Stomach (tissue), 9 donors: ENCODE measurements around the gene RYR3. TPM values are rescaled to one million over a fixed set of nuclear protein-coding genes. Genes with fewer than 3 reads are reported as not detected.

Experiments used
- DNase-seq, 2 donors: peaks; one replicate each; pipeline versions ENCODE4 v3.0.0 to v3.0.0-alpha.2; 2013 to 2019
- H3K27ac ChIP-seq, 5 donors: fragments of 200-600 bp in 4 of 5; sonication (generic) in 4 of 5; one replicate each; pipeline ENCODE4 v1.5.1; 2013 to 2019; ENCODE audit warnings: mild to moderate bottlenecking in 1 of 5, moderate library complexity in 1 of 5
- H3K27me3 ChIP-seq, 3 donors: fragments of 200-600 bp; sonication (generic); one replicate each; pipeline ENCODE4 v1.5.1; 2017 to 2019; ENCODE audit warnings: mixed run types in 1 of 3
- H3K36me3 ChIP-seq, 4 donors: fragments of 200-600 bp; sonication (generic); 1 replicate in 3 of 4; 2 replicates in 1 of 4; pipeline ENCODE4 v1.5.1; 2016 to 2019
- H3K4me1 ChIP-seq, 4 donors: fragments of 200-600 bp; sonication (generic); one replicate each; pipeline ENCODE4 v1.5.1; 2016 to 2019
- H3K4me3 ChIP-seq, 4 donors: fragments of 200-600 bp; sonication (generic) in 3 of 4; one replicate each; pipeline ENCODE4 v1.5.1; 2016 to 2019; ENCODE audit warnings: mild to moderate bottlenecking in 1 of 4
- H3K9me3 ChIP-seq, 4 donors: fragments of 200-600 bp; sonication (generic); one replicate each; pipeline ENCODE4 v1.5.1; 2016 to 2019
- CTCF ChIP-seq, 7 experiments: fragments of 450-650 bp in 4 of 7; fragments of 200-600 bp in 3 of 7; sonication (generic) in 3 of 7; IDR thresholded peaks; one replicate each; pipeline ENCODE4 v1.5.1; 2016 to 2019; ENCODE audit warnings: antibody characterized with exemption in 7 of 7, control low read depth in 2 of 7, mild to moderate bottlenecking in 1 of 7
- EP300 ChIP-seq: sonication (generic); formaldehyde crosslinking; IDR thresholded peaks from one replicate; pipeline ENCODE4 v1.6.1; 2017; ENCODE audit warnings: antibody characterized with exemption
- POLR2A ChIP-seq, 4 donors: fragments of 450-650 bp; IDR thresholded peaks; one replicate each; pipeline ENCODE4 v1.6.1; 2016; ENCODE audit warnings: antibody characterized with exemption in 4 of 4, control low read depth in 2 of 4, mild to moderate bottlenecking in 1 of 4, moderate library complexity in 1 of 4
- POLR2AphosphoS5 ChIP-seq, 3 donors: sonication (generic); formaldehyde crosslinking; IDR thresholded peaks; one replicate each; pipeline ENCODE4 v1.6.1; 2016; ENCODE audit warnings: antibody characterized with exemption in 3 of 3
- WGBS, 5 donors: extraction: QIAGEN DNeasy Blood & Tissue Kit in 3 of 5; methylation state at CpG; one replicate each; pipeline versions ENCODE4 v1.1.5 to v1.1.7; 2013 to 2018; 5-methylcytosine and 5-hydroxymethylcytosine counted together
- intact Hi-C: fragments of 100-400 bp; cut with DNase I; formaldehyde crosslinking; loops from one replicate; pipeline ENCODE4 v1.15.1; 2023; ENCODE audit warnings: low total_unique reads
- polyA plus RNA-seq, 3 donors: library from polyadenylated mRNA; stranded (reverse); fragments of 200-250 nt; gene quantifications; one replicate each; pipeline ENCODE4 v1.2.3, GENCODE V29; 2013
- total RNA-seq, 5 donors: library from RNA; depleted of rRNA; stranded (reverse); fragments of >200 nt; gene quantifications; one replicate each; pipeline versions ENCODE4 v1.1.0 to v1.2.3, GENCODE V29; 2014 to 2016
- donor health status: healthy with polysubstance abuse.
- donor health status: Bipolar disorder and iron deficiency.
- donor health status: healthy.

RYR3 gene
- total and polyA plus RNA-seq, 8 donors, result 0.12 to 36.2 (median 4.0) TPM

- no peaks in the 10 kb centered on the region for H3K27me3 ChIP-seq
- no peaks in the 10 kb centered on the region for H3K4me1 ChIP-seq
- no peaks in the 10 kb centered on the region for H3K9me3 ChIP-seq
- no peak overlapping the region for H3K27ac ChIP-seq
- no peak overlapping the region for H3K4me3 ChIP-seq
- intact Hi-C loops, result no loop called here
- H3K36me3 ChIP-seq, result no peaks in the 10 kb centered on the region
- no peak for TF ChIP-seq POLR2AphosphoS5 (IDR thresholded peaks at IDR 0.05)
- no peak for TF ChIP-seq POLR2A (IDR thresholded peaks at IDR 0.05)
- no peak for TF ChIP-seq CTCF (IDR thresholded peaks at IDR 0.05)
- no peak for TF ChIP-seq EP300
- DNase-seq, result no peak
- WGBS, 5 donors, result 80 to 88% (median 82%) methylated on average over 3 of the region's 3 CpGs
Observed at GRCh38 chr15:33382491-33382890, 71.7 kb downstream of the RYR3 start.

- DNase-seq, result no peak
- Histone ChIP-seq H3K4me3 (no peak overlapping the region), H3K27me3 (no peaks in the 10 kb centered on the region), H3K9me3 (no peaks in the 10 kb centered on the region), H3K27ac (no peak overlapping the region), H3K36me3 (no peaks in the 10 kb centered on the region), H3K4me1 (no peaks in the 10 kb centered on the region)
- WGBS, 5 donors, result 78 to 88% (median 83%) methylated on average over 3 of the region's 3 CpGs
- intact Hi-C loops, result no loop called here
- TF ChIP-seq CTCF (IDR thresholded peaks at IDR 0.05), result no peak
- no peak for TF ChIP-seq POLR2AphosphoS5 (IDR thresholded peaks at IDR 0.05)
- no peak for TF ChIP-seq EP300
Observed at GRCh38 chr15:33384307-33384706, 73.5 kb downstream of the RYR3 start.

- intact Hi-C loops, result no loop called here
- Histone ChIP-seq H3K27ac (no peak overlapping the region), H3K4me1 (no peaks in the 10 kb centered on the region), H3K27me3 (no peaks in the 10 kb centered on the region), H3K36me3 (no peaks in the 10 kb centered on the region), H3K9me3 (no peaks in the 10 kb centered on the region), H3K4me3 (no peak overlapping the region)
- DNase-seq, result no peak
- TF ChIP-seq POLR2AphosphoS5 (IDR thresholded peaks at IDR 0.05) (no peak), POLR2A (IDR thresholded peaks at IDR 0.05) (no peak), EP300 (no peak), CTCF (IDR thresholded peaks at IDR 0.05) (no peak)
- WGBS, 5 donors, result 81 to 93% (median 91%) methylated on average over 3 of the region's 3 CpGs
Observed at GRCh38 chr15:33392453-33392852, 81.7 kb downstream of the RYR3 start.

- intact Hi-C loops, result no loop called here
- DNase-seq, result no peak
- Histone ChIP-seq H3K4me3 (no peak overlapping the region), H3K27me3 (no peaks in the 10 kb centered on the region), H3K27ac (no peak overlapping the region), H3K4me1 (no peaks in the 10 kb centered on the region), H3K36me3 (no peaks in the 10 kb centered on the region), H3K9me3 (no peaks in the 10 kb centered on the region)
- TF ChIP-seq CTCF (IDR thresholded peaks at IDR 0.05), result no peak
- TF ChIP-seq EP300, result no peak
- no peak for TF ChIP-seq POLR2AphosphoS5 (IDR thresholded peaks at IDR 0.05)
- no peak for TF ChIP-seq POLR2A (IDR thresholded peaks at IDR 0.05)
- 63 to 83% (median 79%) methylated on average over 6 of the region's 6 CpGs for WGBS, 5 donors
Observed at GRCh38 chr15:33393546-33393945, 82.8 kb downstream of the RYR3 start.
